ENCODE data around the gene PDX1.

- TF ChIP-seq POLR2AphosphoS5 (IDR thresholded peaks at IDR 0.05) (no peak), EP300 (IDR thresholded peaks at IDR 0.05; ENCODE audit: low read depth) (no peak)
- TF ChIP-seq, protein P1, sequence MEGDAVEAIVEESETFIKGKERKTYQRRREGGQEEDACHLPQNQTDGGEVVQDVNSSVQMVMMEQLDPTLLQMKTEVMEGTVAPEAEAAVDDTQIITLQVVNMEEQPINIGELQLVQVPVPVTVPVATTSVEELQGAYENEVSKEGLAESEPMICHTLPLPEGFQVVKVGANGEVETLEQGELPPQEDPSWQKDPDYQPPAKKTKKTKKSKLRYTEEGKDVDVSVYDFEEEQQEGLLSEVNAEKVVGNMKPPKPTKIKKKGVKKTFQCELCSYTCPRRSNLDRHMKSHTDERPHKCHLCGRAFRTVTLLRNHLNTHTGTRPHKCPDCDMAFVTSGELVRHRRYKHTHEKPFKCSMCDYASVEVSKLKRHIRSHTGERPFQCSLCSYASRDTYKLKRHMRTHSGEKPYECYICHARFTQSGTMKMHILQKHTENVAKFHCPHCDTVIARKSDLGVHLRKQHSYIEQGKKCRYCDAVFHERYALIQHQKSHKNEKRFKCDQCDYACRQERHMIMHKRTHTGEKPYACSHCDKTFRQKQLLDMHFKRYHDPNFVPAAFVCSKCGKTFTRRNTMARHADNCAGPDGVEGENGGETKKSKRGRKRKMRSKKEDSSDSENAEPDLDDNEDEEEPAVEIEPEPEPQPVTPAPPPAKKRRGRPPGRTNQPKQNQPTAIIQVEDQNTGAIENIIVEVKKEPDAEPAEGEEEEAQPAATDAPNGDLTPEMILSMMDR (IDR thresholded peaks at IDR 0.05) = no peak
These were observed at the start of gene PDX1 for GRCh38 chr13:27919934-27920676.
